ENCODE measurements around the gene SNRPE.
"Not testable (repeated sequence)": the region's sequence is repeated elsewhere in the genome, so short reads cannot be mapped to it uniquely, and the experiment has no call there.

SNRPE gene

DNA sequence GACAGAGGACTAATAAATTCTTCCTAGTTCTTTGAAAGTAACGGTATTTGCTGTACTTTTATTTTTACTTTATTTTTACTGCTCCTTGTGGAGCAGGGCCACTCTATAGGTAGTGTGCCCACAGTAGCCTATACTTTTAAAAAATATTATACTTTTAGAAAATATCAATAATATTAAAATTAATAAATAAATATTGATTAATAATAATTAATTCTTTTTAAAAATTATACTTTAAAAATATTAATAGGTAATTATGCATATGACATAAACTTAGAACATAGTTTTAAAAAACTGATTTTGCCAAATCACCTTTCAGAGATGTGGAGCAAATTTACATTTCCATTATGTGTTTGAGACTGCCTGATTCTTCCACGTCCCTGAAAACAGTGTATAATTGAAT lies 35.2 kb upstream of the SNRPE start:
- Histone ChIP-seq H3K4me3 (ENCODE audit: low read length) (no peak overlapping the region), H3K27me3 (ENCODE audit: low read depth, low read length) (no peaks in the 10 kb centered on the region), H3K4me1 (ENCODE audit: low read length) (peaks cover 76% of the 10 kb centered on the region), H3K36me3 (replicated peaks; ENCODE audit: low read depth, low read length) (peaks cover 68% of the 10 kb centered on the region), H3K27ac (ENCODE audit: low read length) (0 out of 2 replicates have a peak overlapping the region, but pooled peaks have one; percentile 2), H3K9me3 (ENCODE audit: insufficient read depth, low read length) (no peaks in the 10 kb centered on the region), H4K20me1 (ENCODE audit: insufficient read depth, low read length) (peaks cover 15% of the 10 kb centered on the region; the same call in 1 of the 2 replicates), H3K4me2 (ENCODE audit: low read length) (no peak overlapping the region), H2AFZ (ENCODE audit: low read depth, low read length) (no peak overlapping the region), H3K79me2 (ENCODE audit: low read length) (peaks cover 70% of the 10 kb centered on the region), H3K9ac (ENCODE audit: low read length) (no peak overlapping the region)
- no peak for TF ChIP-seq EZH2phosphoT487 (IDR thresholded peaks at IDR 0.05; ENCODE audit: low read depth)
- TF ChIP-seq, protein P1, sequence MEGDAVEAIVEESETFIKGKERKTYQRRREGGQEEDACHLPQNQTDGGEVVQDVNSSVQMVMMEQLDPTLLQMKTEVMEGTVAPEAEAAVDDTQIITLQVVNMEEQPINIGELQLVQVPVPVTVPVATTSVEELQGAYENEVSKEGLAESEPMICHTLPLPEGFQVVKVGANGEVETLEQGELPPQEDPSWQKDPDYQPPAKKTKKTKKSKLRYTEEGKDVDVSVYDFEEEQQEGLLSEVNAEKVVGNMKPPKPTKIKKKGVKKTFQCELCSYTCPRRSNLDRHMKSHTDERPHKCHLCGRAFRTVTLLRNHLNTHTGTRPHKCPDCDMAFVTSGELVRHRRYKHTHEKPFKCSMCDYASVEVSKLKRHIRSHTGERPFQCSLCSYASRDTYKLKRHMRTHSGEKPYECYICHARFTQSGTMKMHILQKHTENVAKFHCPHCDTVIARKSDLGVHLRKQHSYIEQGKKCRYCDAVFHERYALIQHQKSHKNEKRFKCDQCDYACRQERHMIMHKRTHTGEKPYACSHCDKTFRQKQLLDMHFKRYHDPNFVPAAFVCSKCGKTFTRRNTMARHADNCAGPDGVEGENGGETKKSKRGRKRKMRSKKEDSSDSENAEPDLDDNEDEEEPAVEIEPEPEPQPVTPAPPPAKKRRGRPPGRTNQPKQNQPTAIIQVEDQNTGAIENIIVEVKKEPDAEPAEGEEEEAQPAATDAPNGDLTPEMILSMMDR (IDR thresholded peaks at IDR 0.05; ENCODE audit: low read depth, low read length), result no peak

DNA sequence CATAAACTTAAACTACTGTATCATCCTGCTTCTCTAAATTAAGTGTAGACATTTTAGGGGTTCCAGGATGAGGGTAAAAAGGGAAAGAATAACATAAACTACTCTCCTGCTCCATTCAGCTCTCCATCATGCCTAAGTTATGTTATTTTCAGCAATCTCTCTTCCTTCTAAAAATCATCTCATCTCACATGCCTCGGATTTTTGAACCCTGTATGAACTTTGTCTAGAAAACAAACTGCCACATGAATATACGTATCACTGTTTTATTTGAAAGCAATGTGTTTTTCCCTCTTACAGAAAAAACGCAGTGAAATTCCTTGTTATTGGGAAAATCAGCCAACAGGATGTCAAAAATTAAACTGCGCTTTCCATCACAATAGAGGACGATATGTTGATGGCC lies 33.4 kb upstream of the SNRPE start:
- peak overlapping the region; percentile 66; the same call in 1 of the 2 replicates for H3K4me2 ChIP-seq (ENCODE audit: low read length)
- no peak overlapping the region for H3K9ac ChIP-seq (ENCODE audit: low read length)
- no peak overlapping the region for H3K4me3 ChIP-seq (ENCODE audit: low read length)
- peak overlapping the region; percentile 92 for H3K27ac ChIP-seq (ENCODE audit: low read length)
- H4K20me1 ChIP-seq (ENCODE audit: insufficient read depth, low read length), result peaks cover 5% of the 10 kb centered on the region; the same call in 1 of the 2 replicates
- H2AFZ ChIP-seq (ENCODE audit: low read depth, low read length), result no peak overlapping the region
- peaks cover 55% of the 10 kb centered on the region for H3K79me2 ChIP-seq (ENCODE audit: low read length)
- H3K4me1 ChIP-seq (ENCODE audit: low read length), result peaks cover 67% of the 10 kb centered on the region
- TF ChIP-seq, protein P1 (IDR thresholded peaks at IDR 0.05; ENCODE audit: low read depth, low read length), result no peak
- TF ChIP-seq EZH2phosphoT487 (IDR thresholded peaks at IDR 0.05; ENCODE audit: low read depth), result no peak
- no peaks in the 10 kb centered on the region for H3K9me3 ChIP-seq (ENCODE audit: insufficient read depth, low read length)
- H3K27me3 ChIP-seq (ENCODE audit: low read depth, low read length), result no peaks in the 10 kb centered on the region
- peaks cover 62% of the 10 kb centered on the region for H3K36me3 ChIP-seq (replicated peaks; ENCODE audit: low read depth, low read length)

DNA sequence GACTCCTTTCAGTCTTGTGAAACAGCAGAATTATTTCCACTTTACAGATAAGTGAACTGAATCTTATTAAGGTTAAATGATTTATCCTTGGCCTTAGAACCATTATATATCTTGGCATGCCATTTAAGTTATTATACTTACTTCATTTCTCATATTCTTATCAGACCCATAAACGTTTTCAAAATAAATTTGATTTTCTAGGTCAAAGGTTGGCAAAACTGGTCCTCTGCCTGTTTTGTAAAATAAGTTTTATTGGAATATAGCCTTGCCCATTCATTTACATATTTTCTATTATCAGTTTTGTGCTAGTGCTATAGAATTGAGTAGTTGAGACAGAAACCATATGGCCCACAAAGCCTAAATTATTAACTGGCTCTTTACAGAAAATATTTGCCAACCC lies 32.9 kb upstream of the SNRPE start:
- TF ChIP-seq, protein P1 (IDR thresholded peaks at IDR 0.05; ENCODE audit: low read depth, low read length), result no peak
- TF ChIP-seq EZH2phosphoT487 (IDR thresholded peaks at IDR 0.05; ENCODE audit: low read depth), result no peak
- Histone ChIP-seq H3K4me1 (ENCODE audit: low read length) (peaks cover 62% of the 10 kb centered on the region), H3K4me3 (ENCODE audit: low read length) (peak overlapping the region; percentile 59), H4K20me1 (ENCODE audit: insufficient read depth, low read length) (no peaks in the 10 kb centered on the region), H3K79me2 (ENCODE audit: low read length) (peaks cover 50% of the 10 kb centered on the region), H3K27me3 (ENCODE audit: low read depth, low read length) (no peaks in the 10 kb centered on the region), H3K9me3 (ENCODE audit: insufficient read depth, low read length) (no peaks in the 10 kb centered on the region), H3K27ac (ENCODE audit: low read length) (peak overlapping the region; percentile 92), H3K4me2 (ENCODE audit: low read length) (peak overlapping the region; percentile 66), H2AFZ (ENCODE audit: low read depth, low read length) (no peak overlapping the region), H3K36me3 (replicated peaks; ENCODE audit: low read depth, low read length) (peaks cover 58% of the 10 kb centered on the region), H3K9ac (ENCODE audit: low read length) (peak overlapping the region; percentile 64)

DNA sequence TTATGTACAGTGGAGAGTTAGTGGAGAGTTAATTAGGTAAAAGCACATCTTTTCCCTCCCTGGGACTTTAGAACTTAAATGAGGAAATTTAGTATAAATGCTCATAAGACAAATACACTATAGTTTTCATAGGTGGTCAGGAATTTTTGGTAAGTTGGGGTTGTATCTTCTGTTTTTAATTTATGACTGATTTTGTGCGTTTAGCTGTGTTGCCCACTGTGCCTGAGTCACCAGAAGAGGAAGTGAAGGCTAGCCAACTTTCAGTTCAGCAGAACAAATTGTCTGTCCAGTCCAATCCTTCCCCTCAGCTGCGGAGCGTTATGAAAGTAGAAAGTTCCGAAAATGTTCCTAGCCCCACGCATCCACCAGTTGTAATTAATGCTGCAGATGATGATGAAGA lies 32.2 kb upstream of the SNRPE start:
- Histone ChIP-seq H3K27ac (ENCODE audit: low read length) (peak overlapping the region; percentile 92), H3K4me1 (ENCODE audit: low read length) (peaks cover 55% of the 10 kb centered on the region), H3K79me2 (ENCODE audit: low read length) (peaks cover 46% of the 10 kb centered on the region), H3K9ac (ENCODE audit: low read length) (peak overlapping the region; percentile 64), H3K4me3 (ENCODE audit: low read length) (peak overlapping the region; percentile 59), H3K36me3 (replicated peaks; ENCODE audit: low read depth, low read length) (peaks cover 63% of the 10 kb centered on the region), H3K4me2 (ENCODE audit: low read length) (peak overlapping the region; percentile 66)
- not testable (repeated sequence) for H3K27me3 ChIP-seq (ENCODE audit: low read depth, low read length); H4K20me1 ChIP-seq (ENCODE audit: insufficient read depth, low read length); H3K9me3 ChIP-seq (ENCODE audit: insufficient read depth, low read length); H2AFZ ChIP-seq (ENCODE audit: low read depth, low read length)

All from OCI-LY3 (cell line).